Stimulated activated CD8-positive, alpha-beta memory T cell treated with anti-CD3 and anti-CD28 coated beads, Interleukin-12 subunit alpha, Interleukin-12 subunit beta, amount 100 ng/mL, for 24 hours (primary cell): ENCODE measurements around the gene ABTB2.

Experiments
- DNase-seq: peaks from one replicate; pipeline ENCODE4 v3.0.0-alpha.2; 2020; ENCODE audit errors: extremely low read depth

The ABTB2 gene

GRCh38 chr11:34212566-34212965 lies 145.2 kb downstream of the ABTB2 start:
- no peak for DNase-seq

GRCh38 chr11:34209809-34210208 lies 148.0 kb downstream of the ABTB2 start:
- DNase-seq, result no peak

GRCh38 chr11:34208266-34209135 lies 149.3 kb downstream of the ABTB2 start:
- no peak for DNase-seq

- DNase-seq, result no peak
These were observed 150.2 kb downstream of the ABTB2 start for GRCh38 chr11:34207487-34208180.

- no peak for DNase-seq
These were observed 151.2 kb downstream of the ABTB2 start for GRCh38 chr11:34206407-34207300.

GRCh38 chr11:34205326-34206035 lies 152.3 kb downstream of the ABTB2 start:
- no peak for DNase-seq

- no peak for DNase-seq
These were observed 153.2 kb downstream of the ABTB2 start for GRCh38 chr11:34204396-34205279.

- DNase-seq, result no peak
These were observed 154.4 kb downstream of the ABTB2 start for GRCh38 chr11:34203377-34203871.

GRCh38 chr11:34201129-34201528 lies 156.7 kb downstream of the ABTB2 start:
- DNase-seq, result no peak

GRCh38 chr11:34199525-34199924 lies 158.3 kb downstream of the ABTB2 start:
- no peak for DNase-seq

- DNase-seq, result no peak
These were observed 159.3 kb downstream of the ABTB2 start for GRCh38 chr11:34198523-34198922.

- no peak for DNase-seq
These were observed 160.6 kb downstream of the ABTB2 start for GRCh38 chr11:34197256-34197655.

- no peak for DNase-seq
These were observed 163.1 kb downstream of the ABTB2 start for GRCh38 chr11:34194576-34195335.

- no peak for DNase-seq
These were observed 165.1 kb downstream of the ABTB2 start for GRCh38 chr11:34192481-34193401.

- DNase-seq, result no peak
These were observed 166.2 kb downstream of the ABTB2 start for GRCh38 chr11:34191578-34191977.

- no peak for DNase-seq
These were observed 167.3 kb downstream of the ABTB2 start for GRCh38 chr11:34190192-34191139.

GRCh38 chr11:34189191-34189590 lies 168.6 kb downstream of the ABTB2 start:
- DNase-seq, result no peak
